HG02610 (cell line): ENCODE data around the gene IL4R.
"Not testable (repeated sequence)": the region's sequence is repeated elsewhere in the genome, so short reads cannot be mapped to it uniquely, and the experiment has no call there.

Experiments used
- ATAC-seq: cut with Tn5 transposase; IDR thresholded peaks from one replicate; pipeline ENCODE4 v1.9.1; 2021; ENCODE audit warnings: mild to moderate bottlenecking, moderate library complexity; ENCODE audit not compliant: unreplicated experiment

The IL4R gene

DNA sequence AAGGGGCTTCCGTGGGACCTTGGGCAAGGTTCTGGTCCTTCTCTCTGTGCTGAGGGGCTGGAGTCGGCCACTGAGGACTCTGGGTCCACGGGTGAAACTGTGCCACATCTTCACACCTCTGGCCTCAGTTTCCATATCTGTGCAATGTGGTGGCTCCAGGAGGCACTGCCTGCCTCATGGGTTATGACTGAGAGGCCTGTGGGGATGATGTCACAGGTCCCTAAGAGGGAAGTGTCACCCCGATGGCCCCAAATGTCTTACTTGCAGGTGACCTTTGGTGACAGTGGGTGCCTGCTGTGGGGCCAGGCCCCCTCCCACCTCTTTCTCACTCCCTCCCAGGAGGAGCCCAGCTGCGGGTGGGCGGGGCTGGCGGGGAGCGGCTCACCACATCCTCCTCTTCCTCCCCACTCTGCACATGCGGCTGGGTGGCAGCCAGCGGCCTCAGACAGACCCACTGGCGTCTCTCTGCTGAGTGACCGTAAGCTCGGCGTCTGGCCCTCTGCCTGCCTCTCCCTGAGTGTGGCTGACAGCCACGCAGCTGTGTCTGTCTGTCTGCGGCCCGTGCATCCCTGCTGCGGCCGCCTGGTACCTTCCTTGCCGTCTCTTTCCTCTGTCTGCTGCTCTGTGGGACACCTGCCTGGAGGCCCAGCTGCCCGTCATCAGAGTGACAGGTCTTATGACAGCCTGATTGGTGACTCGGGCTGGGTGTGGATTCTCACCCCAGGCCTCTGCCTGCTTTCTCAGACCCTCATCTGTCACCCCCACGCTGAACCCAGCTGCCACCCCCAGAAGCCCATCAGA, 88.2 kb downstream of the IL4R start, which contains the start of gene IL21R:
Gene IL21R, plus strand, starts transcription at position 407 of the 801 bp plus-strand sequence. CDS start 27,898 bp downstream, outside the sequence.
- ATAC-seq = peak; percentile 53

DNA sequence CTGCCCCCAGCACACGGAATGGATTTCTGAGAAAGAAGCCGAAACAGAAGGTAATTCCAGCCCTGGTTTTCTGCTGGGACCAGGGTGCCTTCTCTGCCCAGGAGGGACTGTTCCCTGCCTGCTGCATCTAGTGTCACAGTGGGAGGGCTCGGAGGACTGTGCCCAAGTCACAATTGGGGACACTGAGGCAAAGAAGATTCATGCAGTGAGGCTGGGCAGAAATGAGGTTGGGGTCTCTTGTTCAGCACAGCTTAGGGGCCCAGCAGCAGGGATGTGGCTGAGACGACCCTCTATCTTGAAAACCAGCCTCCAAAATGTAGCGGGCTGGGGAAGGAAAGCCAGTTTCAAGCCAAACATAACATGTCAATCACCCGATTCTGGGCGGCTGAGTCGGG, 88.8 kb downstream of the IL4R start:
- ATAC-seq = no peak

DNA sequence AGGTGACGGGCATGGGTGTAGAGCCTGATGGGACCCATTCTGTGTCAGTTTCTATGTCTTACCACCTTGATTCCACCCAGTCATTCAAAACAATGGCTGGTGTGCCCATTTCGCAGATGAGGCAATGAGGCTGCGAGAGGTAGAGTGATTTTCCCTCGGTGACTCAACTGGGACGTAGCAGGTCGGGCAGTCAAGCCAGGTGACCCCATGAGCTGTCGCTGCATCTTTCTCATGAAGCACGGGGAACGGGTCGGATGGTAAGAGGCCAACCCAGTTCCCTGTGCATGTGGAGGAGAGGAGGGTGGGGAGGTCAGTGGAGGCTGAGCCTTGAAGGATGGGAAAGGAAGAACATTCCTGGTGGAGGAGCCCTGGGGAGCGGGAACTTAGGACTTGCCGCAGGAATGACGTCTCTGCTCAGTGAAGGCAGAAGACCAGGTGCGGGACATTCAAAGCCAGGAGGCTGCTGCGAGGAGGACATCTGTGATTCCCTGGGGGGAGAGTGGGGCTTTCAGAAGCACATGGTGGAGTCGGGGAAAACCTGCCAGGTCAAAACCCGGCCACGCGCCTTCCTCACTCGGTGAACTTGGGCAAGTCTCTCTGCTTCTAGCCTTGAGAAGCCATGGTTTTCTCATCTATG, 89.3 kb downstream of the IL4R start:
- ATAC-seq = no peak

DNA sequence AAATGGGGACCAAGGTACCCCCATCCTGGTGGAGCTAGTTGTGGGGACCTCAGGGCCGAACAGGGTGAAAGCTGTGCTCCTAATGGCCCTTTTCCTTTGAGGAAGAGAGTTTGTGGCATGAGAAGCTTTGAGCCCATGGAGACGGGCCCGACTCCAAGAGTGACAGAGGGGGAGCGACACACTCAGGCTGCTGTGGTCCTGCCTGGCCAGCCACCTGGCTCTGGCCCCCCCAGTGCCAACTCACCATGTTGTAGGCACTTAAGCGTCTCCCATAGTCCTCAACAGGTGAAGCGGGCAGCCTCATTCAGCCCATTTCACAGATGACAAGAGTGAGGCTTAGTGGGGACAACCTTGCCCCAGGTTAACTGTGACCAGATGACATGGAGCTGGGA, 89.8 kb downstream of the IL4R start:
- ATAC-seq = no peak

DNA sequence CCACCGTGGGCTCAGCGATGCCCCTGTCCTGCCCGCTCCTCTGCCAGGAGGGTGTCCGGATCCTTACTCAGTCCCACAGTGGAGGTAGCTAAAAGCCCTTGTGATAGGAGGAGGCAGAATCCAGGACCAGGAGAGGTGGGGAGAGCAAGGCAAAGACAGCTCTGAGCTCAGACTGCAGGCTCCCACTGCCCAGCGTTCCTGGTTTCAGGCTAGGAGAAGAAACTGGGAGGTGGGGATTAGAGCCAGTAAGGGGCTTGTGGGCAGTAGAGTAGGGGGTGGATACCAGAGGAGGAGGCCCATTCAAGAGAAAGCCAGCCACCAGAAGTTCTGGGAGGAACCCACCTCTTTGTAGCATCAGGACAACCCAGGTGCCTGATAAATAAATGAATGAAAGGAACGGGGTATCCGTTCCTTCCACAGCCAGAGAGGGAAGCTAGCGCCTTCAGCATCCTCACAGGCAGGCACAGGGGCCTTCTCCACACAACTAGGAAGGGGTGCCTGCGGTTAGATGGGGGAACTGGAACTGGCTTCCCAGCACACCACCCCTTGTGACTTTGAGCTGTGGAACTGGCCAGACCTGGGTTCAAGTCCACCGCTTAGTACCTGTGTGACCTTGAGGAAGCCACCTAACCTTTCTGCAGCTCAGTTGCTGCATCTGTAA, 90.5 kb downstream of the IL4R start:
- ATAC-seq = no peak

DNA sequence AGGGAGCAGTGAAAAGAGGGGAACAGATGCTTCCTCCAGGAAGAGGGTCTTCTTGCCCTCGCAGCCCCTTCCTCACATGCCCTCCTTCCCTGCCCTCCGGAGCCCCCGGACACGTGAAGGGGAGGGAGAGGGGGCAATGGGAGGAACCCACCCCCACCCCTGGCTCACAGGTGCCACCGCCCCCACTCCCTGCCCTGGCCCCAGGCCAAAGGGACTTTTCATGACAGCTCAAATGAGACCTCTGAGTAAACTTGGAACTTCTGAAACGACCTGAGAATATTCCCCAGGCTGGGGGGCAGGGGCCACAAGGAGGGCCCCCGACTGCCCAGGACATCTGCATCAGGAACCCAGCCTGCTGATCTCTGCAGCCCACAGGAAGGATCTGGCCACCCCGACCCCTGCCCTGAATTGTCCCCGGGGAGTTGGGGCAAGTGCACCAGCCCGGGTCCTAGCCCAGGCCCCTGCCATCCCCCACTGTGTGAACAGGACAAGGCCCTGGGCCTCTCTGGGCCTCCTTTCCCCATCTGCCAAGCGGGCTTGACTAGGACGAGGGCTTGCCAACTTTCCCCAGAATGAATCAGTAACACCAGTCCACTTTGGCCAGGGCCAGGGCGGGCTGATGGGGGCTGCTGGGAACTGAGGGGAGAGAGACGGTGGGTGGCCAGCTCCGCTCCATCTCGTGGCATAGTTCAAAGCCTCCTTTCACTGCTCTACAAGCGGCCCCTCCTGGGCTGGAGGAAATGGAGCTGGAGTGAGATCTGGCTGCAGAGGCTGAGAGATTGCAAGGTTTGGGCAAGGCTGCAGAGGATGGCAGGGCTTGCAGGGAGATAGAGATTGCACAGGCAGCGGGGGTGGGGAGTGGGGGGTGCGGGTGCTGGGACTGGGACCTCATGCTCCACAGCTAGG, 92.0 kb downstream of the IL4R start:
- ATAC-seq = peak; percentile 23

DNA sequence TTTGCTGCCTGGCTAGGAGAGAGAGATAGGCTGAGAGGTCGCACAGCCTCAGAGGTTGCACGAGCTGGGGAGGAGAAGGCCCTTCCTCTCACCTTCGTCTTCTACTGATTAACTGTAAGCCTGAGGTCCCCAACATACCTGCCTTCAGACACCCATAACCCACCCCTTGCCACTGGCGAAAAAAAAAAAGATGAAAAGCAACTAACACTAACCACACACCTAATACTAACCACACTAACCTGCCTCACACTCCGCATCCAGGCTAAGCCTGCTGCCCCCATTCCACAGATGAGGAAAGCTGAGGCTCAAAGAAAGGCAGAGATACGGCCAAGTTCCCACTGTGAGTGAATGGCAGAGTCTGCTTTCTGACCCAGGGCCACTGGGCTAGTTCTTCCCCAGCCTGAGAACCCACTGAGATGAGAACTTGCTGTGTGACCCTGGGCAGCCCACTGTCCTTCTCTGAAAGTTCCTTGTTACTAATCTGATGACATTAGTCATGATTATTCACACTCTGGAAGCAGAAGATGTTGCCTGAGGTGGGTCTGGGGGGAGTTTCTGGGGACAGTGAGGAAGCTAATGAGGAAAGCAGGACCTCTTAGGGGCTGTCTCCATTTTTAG, 92.8 kb downstream of the IL4R start:
- ATAC-seq = no peak

DNA sequence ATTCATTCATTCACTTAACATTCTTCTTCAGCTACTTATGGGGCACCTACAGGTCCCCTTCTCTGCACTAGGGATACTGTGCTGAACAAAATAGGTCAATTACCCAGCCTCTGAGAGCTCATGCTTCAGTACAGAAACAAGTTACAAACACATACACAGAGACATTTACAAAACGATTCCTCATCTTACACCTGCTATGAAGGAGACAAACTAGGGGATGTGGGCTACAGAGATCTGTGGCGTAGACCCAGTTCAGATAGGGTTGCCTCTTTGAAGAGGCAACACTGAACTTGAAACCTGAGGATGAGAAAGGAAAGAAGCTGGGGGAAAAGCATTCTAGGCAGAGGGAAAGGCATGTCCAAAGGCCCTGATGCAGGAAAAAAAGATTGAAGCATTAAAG, 93.4 kb downstream of the IL4R start:
- no peak for ATAC-seq

DNA sequence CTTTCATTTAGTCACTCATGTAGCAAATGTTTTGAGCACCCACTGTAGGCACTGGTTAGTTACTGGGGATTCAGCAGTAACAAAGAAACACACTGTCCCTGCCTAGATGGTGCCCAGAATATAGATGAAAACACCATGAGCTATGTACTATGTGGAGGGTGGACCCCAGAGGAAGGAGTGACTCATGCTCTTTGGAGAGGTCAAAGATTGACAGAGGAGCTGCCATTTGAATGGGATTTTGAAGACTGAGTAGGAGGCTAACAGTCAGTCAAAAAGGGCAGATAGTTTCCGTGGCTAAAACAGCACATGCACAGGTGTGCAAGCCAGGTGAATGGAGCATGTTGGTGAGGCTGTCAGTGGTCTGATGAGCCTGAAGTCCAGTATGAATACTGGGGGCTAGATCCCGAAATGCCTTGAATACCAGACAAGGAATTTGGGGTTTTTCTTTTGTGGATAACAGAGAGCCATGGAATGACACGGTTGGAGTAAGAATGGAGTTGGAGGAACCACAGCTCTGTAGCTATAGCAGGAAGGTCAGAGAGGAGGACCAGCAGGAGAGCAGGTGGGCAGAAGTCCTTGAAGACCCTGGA, 94.3 kb downstream of the IL4R start:
- no peak for ATAC-seq

DNA sequence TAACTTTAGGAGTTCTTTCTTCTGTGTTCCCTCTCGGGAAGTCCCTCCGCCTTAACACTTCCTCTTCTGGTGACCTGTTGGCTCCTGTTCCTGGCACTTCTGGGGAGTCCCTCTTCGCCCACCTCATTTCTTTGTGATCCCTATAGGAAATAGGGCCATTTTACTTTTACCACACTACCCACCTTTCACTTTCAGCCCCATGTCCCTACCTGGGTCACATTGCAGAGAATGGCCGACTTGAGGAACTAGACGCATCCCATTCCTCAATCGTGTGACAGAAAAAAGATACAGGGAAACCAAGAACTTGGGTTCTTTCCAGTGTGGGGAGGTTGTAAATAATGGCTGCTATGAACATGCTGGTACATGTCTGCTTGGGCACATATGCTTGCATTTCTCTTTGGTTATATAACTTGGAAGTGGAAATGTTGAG, 94.8 kb downstream of the IL4R start:
- peak; percentile 36 for ATAC-seq

DNA sequence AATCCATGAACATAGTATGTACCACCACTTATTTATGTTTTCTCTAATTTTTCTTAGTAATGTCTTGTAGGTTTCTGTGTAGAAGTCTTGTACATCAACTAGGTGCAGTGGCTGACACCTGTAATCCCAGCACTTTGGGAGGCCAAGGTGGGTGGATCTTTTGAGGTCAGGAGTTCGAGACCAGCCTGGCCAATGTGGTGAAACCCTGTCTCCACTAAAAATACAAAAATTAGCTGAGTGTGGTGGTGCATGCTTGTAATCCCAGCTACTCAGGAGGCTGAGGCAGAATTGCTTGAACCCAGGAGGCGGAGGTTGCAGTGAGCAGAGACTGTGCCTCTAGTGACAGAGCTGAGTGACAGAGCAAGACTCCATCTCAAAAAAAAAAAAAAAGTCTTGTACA, 96.2 kb downstream of the IL4R start:
- not testable (repeated sequence) for ATAC-seq

DNA sequence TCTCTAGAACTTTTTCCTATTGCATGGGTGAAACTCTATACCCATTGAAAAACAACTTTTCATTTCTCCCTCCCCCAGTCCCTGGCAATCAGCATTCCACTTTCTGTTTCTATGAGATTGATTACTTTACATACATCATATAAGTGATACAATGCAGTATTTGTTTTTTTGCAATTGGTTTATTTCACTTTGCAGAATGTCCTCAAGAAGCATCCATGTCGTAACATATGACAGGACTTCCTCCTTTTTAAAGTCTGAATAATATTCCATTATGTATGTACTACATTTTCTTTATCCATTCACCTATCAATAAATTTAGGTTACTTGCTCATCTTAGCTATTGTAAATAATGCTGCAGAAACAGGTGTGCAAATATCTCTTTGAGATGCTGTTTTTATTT, 97.0 kb downstream of the IL4R start:
- ATAC-seq = no peak

DNA sequence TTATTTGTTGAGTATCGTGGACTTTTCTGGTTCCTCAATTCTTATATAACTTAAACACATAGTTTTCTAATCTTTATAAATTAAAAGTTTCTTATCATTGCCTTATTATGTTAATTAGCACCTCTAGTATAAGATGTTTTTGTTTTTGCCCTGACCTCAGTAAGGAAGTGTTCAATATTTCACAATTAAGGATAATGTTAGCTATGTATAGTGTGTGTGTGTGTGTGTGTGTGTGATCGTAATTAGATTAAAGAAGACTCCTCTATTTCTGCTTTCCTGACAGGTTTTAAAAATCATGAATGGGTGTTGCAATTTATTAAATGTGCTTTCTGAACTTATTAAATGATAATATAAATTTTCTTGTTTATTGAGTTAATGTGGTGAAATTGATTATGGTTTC, 100.2 kb downstream of the IL4R start:
- ATAC-seq = no peak
